Measurements from ENCODE around the gene UCHL5.

Gene UCHL5, protein sequence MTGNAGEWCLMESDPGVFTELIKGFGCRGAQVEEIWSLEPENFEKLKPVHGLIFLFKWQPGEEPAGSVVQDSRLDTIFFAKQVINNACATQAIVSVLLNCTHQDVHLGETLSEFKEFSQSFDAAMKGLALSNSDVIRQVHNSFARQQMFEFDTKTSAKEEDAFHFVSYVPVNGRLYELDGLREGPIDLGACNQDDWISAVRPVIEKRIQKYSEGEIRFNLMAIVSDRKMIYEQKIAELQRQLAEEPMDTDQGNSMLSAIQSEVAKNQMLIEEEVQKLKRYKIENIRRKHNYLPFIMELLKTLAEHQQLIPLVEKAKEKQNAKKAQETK

GRCh38 chr1:193059282-193060114 is at the start of gene UCHL5, which contains the start of gene RO60:
Gene UCHL5, minus strand, starts transcription at chr1:193059360. Its CDS starts 100 bp downstream, at chr1:193059260.
Gene RO60, plus strand, starts transcription at chr1:193059612. Its CDS starts 9,443 bp downstream, at chr1:193069055.
- peak; percentile 96 for DNase-seq

- DNase-seq: no peak
Measured at GRCh38 chr1:193108471-193108870, 49.3 kb upstream of the UCHL5 start.

DNA sequence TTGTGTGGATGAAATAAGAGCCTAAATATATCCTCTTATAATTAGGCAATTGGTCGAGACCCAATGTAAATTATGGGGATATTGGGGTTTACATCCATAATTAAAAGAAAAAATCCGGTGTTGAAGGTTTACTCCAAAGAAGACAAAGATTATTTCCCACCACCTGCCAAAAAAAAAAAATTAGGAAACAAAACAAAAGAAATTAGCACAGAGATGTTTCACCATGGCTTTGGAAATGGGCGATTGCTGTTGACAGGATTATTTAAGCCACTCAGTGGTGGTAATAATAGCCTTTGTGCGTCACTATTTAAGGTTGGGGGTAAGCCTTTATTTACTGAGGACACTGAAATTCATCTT is 46.6 kb upstream of the UCHL5 start:
- no peak for DNase-seq

DNA sequence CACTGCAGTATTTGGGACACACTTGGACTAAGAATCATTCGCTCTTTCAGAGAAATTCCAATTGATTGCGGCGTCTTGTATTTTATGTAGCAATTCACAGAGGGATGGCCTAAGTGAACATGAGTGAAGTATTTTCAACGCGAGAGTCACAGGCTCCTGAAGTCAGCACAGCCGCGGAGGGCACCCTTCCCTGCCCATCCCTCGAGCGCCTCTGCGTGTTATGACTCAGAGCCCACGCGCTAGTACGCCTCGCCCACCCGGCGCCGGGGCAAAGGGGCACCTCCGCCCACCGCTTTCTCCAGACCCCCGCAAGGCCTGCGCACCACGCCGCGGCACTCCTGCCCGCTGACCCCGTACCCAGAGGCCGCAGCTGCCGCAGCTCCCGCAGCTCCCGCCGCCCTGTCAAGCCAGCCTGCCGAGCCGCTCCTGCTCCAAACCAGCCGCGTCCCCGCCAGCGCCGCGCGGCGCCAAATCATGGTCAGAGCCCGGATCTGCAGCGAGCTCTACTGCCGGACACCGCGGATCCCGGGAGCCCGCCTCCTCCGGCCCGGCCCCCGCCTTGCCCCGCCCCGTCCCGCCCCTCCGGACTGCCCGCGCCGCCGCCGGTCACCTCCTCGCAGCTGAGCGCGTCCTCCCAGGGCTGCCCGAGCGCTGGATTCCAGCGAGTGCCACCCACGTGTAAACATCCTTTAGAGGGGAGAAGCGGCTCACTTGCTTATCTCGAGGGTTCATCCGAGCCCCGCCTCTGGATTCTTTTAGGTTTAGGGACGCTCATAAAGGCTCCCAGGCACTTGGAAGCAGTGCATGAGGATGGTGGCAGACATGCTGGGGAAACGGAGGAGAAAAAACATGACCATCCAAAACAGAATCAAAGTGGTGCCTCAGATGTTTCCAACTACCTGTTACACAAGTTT is 46.0 kb upstream of the UCHL5 start, which contains the start of gene GLRX2:
Gene GLRX2, minus strand, starts transcription at position 508 of the 914 bp plus-strand sequence. Its CDS starts 32 bp downstream, at position 476.
- peak; percentile 45 for DNase-seq

- DNase-seq: no peak
Measured at GRCh38 chr1:193104502-193104906, 45.3 kb upstream of the UCHL5 start.

- DNase-seq: no peak
Measured at GRCh38 chr1:193103759-193104501, 44.8 kb upstream of the UCHL5 start.

- DNase-seq: no peak
Measured at GRCh38 chr1:193102662-193103061, 43.5 kb upstream of the UCHL5 start.

DNA sequence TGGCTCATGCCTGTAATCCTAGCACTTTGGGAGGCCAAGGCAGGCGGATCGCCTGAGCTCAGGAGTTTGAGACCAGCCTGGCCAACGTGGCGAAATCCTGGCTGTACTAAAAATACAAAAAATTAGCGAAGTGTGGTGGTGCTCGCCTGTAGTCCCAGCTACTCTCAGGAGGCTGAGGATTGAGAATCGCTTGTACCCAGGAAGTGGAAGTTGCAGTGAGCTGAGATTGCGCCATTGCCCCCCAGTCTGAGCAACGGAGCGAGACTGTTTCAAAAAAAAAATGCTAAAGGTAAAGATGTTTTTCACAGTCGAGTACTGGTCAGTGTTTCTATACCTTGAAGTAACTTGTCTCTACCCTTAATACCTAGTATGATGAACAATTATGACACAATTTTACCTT is 35.0 kb upstream of the UCHL5 start:
- no peak for DNase-seq

GRCh38 chr1:193090865-193091264 is 31.7 kb upstream of the UCHL5 start:
- DNase-seq: no peak

DNA sequence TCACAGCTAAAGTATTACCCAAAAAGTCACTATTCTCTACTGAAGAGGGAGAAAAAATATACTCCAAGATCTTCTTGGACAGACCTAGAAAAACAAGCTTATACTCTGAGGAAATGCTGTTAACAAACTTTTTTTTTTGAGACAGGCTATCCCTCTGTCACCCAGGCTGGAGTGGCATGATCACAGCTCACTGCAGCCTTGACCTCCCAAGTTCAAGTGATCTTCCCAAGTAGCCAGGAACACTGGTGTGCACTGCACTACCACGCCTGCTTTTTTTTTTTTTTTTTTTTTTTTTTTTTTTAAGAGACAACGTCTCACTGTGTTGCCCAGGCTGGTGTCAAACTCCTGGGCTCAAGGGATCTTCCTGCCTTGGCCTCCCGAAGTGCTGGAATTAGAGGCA is 28.7 kb upstream of the UCHL5 start:
- DNase-seq: no peak

- DNase-seq: no peak
Measured at GRCh38 chr1:193086342-193086741, 27.2 kb upstream of the UCHL5 start.

GRCh38 chr1:193085263-193085662 is 26.1 kb upstream of the UCHL5 start:
- DNase-seq: no peak

DNA sequence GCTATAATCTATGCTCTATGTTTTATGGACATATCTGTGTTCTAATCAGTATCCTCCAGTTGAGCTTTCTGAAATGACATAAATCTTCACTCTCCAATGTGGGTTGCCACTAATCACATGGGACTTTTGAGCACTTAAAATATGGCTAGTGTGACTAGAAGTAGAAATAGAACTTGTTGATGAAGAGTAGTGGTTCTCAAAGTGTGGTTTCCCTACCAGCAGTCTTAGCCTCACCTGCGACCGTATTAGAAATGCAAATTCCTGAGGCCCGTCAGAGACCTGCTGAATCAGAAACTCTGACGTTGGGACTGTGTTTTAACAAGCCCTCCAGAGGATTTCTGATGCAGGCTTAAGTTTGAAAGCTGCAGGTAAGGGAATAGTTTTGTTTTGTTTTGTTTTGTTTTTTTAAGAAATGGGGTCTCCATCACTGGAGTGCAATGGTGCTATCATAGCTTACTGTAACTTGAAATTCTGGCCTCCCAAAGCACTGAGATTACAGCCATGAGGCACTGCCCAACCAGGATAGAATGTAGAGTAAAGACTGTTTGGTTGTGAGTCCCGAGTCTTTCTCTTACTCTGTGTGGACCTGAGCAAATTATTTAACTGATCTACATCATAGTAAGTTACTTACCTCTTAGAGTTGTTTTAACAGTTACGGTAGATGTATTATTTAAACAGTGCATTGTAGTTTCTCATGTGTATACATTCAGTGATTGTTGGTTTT is 24.4 kb upstream of the UCHL5 start:
- DNase-seq: no peak

DNA sequence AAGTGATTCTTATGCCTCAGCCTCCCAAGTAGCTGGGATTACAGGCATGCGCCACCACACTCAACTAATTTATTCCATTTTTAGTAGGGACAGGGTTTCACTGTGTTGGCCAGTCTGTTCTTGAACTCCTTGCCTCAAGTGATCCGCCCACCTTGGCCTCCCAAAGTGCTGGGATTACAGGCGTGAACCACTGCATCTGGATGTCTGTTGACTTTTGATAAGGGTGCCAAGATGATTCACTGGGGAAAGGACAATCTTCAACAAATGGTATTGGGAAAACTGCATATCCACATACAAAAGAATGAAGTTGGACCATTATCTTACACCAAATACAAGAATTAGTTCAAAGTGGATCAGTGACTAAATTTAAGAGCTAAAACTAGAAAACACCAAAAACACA is 20.0 kb upstream of the UCHL5 start:
- no peak for DNase-seq

DNA sequence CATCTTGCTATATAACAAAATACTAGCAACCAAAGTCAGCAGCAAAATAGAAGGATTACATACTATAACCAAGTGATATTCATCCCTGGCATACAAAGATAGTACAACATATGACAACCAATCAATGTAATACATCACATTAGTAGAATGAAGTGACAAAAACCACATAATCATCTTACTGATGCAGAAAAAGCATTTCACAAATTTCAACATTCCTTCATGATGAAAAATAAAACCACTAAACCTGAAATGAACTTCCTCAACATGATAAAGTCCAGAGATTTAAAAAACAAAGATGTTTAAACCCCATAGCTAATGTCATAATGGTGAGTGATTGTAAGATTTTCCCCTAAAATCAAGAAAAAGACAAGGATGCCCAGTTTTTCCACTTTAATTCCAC is 18.8 kb upstream of the UCHL5 start:
- DNase-seq: no peak

- no peak for DNase-seq
Measured at GRCh38 chr1:193070942-193071341, 11.8 kb upstream of the UCHL5 start.

- DNase-seq: no peak
Measured at GRCh38 chr1:193070386-193070753, 11.2 kb upstream of the UCHL5 start.

GRCh38 chr1:193069748-193070385 is 10.7 kb upstream of the UCHL5 start:
- DNase-seq: no peak

- no peak for DNase-seq
Measured at GRCh38 chr1:193068013-193068412, 8.9 kb upstream of the UCHL5 start.

- DNase-seq: no peak
Measured at GRCh38 chr1:193066606-193067005, 7.4 kb upstream of the UCHL5 start.

DNA sequence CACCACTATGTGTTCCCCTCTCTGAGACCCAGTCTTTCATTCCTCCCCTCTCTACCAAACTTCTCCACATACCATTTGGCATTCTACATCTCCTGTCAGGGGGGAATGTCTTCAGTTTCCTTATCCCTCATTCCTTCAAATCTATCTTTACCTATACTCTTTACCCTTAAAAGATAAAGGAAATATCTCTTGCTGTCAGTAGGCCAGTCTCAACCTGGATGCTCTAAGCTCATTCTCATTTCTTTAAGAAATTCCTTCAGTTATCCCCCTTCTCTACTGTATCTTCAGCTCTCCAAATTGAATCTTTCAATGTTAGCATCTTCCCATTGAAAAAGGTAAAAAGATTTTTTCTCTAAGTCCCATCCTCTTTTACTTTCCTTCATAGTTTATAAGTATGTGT is 6.8 kb upstream of the UCHL5 start:
- DNase-seq: no peak
